MCF 10A (cell line): Measurements from ENCODE around the gene CTDNEP1. TPM values are rescaled to one million over a fixed set of nuclear protein-coding genes. Genes with fewer than 3 reads are reported as not detected.

Source experiments
- BruUV-seq: library from RNA; stranded (reverse); fragments of 400-500 nt; replicated peaks from 2 replicates; lab custom pipeline; 2021; lab: Mats Ljungman, UMichigan
- CTCF ChIA-PET: fragments of 300-600 bp; sonication (Branson Sonifier 250); formaldehyde crosslinking; extraction: SDS; loops from one replicate; lab custom pipeline; 2021; ENCODE audit warnings: antibody characterized with exemption, inconsistent platforms; lab: Yijun Ruan, JAX
- POLR2A ChIA-PET: fragments of 300-600, 350-650 bp; sonication (Branson Sonifier 250); formaldehyde crosslinking; extraction: SDS; loops from one replicate; lab custom pipeline; 2020; ENCODE audit warnings: antibody characterized with exemption, inconsistent platforms; lab: Yijun Ruan, JAX
- DNase-seq: peaks from one replicate; pipeline ENCODE4 v3.0.0-alpha.2; 2018; ENCODE audit not compliant: unreplicated experiment
- H3K27ac Mint-ChIP-seq: one replicate; pipeline ENCODE4 v1.8.0; 2022; ENCODE audit warnings: mild to moderate bottlenecking, low read depth, mixed read lengths; ENCODE audit not compliant: unreplicated experiment
- H3K27me3 Mint-ChIP-seq: one replicate; pipeline ENCODE4 v1.8.0; 2022; ENCODE audit warnings: mixed read lengths; ENCODE audit not compliant: insufficient read depth, unreplicated experiment
- H3K36me3 Mint-ChIP-seq: one replicate; pipeline ENCODE4 v1.8.0; 2022; ENCODE audit warnings: mild to moderate bottlenecking, moderate library complexity, mixed read lengths; ENCODE audit not compliant: insufficient read depth, unreplicated experiment
- H3K4me1 Mint-ChIP-seq: one replicate; pipeline ENCODE4 v1.8.0; 2022; ENCODE audit warnings: mixed read lengths; ENCODE audit not compliant: insufficient read depth, unreplicated experiment
- H3K4me3 Mint-ChIP-seq: one replicate; pipeline ENCODE4 v1.8.0; 2022; ENCODE audit warnings: mild to moderate bottlenecking, moderate library complexity, mixed read lengths; ENCODE audit not compliant: unreplicated experiment
- H3K9me3 Mint-ChIP-seq: one replicate; pipeline ENCODE4 v1.8.0; 2022; ENCODE audit warnings: mixed read lengths; ENCODE audit not compliant: unreplicated experiment
- CTCF ChIP-seq: fragments of 200-600 bp; IDR thresholded peaks from one replicate; pipeline ENCODE4 v1.8.0; 2022; ENCODE audit warnings: antibody characterized with exemption, mild to moderate bottlenecking; ENCODE audit not compliant: unreplicated experiment
- intact Hi-C: fragments of 100-400 bp; cut with micrococcal nuclease; formaldehyde crosslinking; loops from 2 replicates; pipeline ENCODE4 v1.14.1; 2022
- total RNA-seq: library from RNA; stranded (reverse); gene quantifications from 2 replicates; pipeline ENCODE4 v1.2.3, GENCODE V29; 2022

Gene CTDNEP1
- total RNA-seq, 1 experiment from 2014 or later, result 148 TPM

- intact Hi-C loops, result no loop called here
- no peak for DNase-seq
- no peak for TF ChIP-seq CTCF
- CTCF ChIA-PET, result interaction anchor here (1.7 kb wide), 1 partner anchor 9 kb away, joined by 4 read pairs; no protein-coding TSS in a partner anchor
- POLR2A ChIA-PET, result interaction anchor here (0.7 to 14.3 kb wide), 10 partner anchors 9 to 447 kb away, joined by 3 to 278 read pairs (median 8); partner anchors contain the start of genes ACADVL, CTDNEP1, DLG4 and ELP5
- Mint-ChIP-seq H3K4me3 (peak overlapping the region; percentile 100), H3K36me3 (peaks cover 89% of the 10 kb centered on the region), H3K27me3 (no peaks in the 10 kb centered on the region), H3K9me3 (no peaks in the 10 kb centered on the region), H3K27ac (no peak overlapping the region), H3K4me1 (peaks cover 46% of the 10 kb centered on the region)
- BruUV-seq, result TSS peak; percentile 62
Observed at GRCh38 chr17:7240375-7240774, 11.2 kb downstream of the CTDNEP1 start.

GRCh38 chr17:7239091-7240027 lies 12.2 kb downstream of the CTDNEP1 start, which contains the start of gene PHF23:
TSS of gene PHF23 (minus strand) at chr17:7239457. CDS start at chr17:7239279, 178 bp downstream.
- Mint-ChIP-seq H3K36me3 (peaks cover 89% of the 10 kb centered on the region), H3K9me3 (no peaks in the 10 kb centered on the region), H3K27ac (peak within 1 kb of the TSS; percentile 91), H3K4me1 (peaks cover 47% of the 10 kb centered on the region), H3K4me3 (peak within 1 kb of the TSS; percentile 100), H3K27me3 (no peaks in the 10 kb centered on the region)
- ChIA-PET CTCF (interaction anchor here (0.6 to 1.7 kb wide), 6 partner anchors 10 to 311 kb away, joined by 3 to 4 read pairs (median 3); no protein-coding TSS in a partner anchor), POLR2A (interaction anchor here (0.6 to 14.3 kb wide), 16 partner anchors 8 to 448 kb away, joined by 3 to 278 read pairs (median 6); partner anchors contain the start of genes ACADVL, CTDNEP1, DLG4 and ELP5)
- intact Hi-C loops, result no loop called here
- no peak for TF ChIP-seq CTCF
- no TSS peak for BruUV-seq
- peak; percentile 99 for DNase-seq

- Mint-ChIP-seq H3K4me3 (peak overlapping the region; percentile 100), H3K36me3 (peaks cover 88% of the 10 kb centered on the region), H3K4me1 (peaks cover 46% of the 10 kb centered on the region), H3K27me3 (no peaks in the 10 kb centered on the region), H3K9me3 (no peaks in the 10 kb centered on the region), H3K27ac (peak overlapping the region; percentile 91)
- no peak for DNase-seq
- CTCF ChIA-PET, result interaction anchor here (0.6 to 1.1 kb wide), 3 partner anchors 18 to 311 kb away, joined by 3 to 4 read pairs (median 3); no protein-coding TSS in a partner anchor
- TF ChIP-seq CTCF, result no peak
- intact Hi-C loops, result no loop called here
- BruUV-seq, result no TSS peak
- POLR2A ChIA-PET, result interaction anchor here (0.7 to 14.3 kb wide), 12 partner anchors 12 to 448 kb away, joined by 3 to 278 read pairs (median 5); partner anchors contain the start of genes ACADVL, CTDNEP1, DLG4 and ELP5
Observed at GRCh38 chr17:7238420-7239090, 13.0 kb downstream of the CTDNEP1 start.
